HG03108 (cell line): ENCODE data around the gene DDX21.
"Not testable (repeated sequence)": the region's sequence is repeated elsewhere in the genome, so short reads cannot be mapped to it uniquely, and the experiment has no call there.

ENCODE experiments used
- ATAC-seq: cut with Tn5 transposase; IDR thresholded peaks from one replicate; pipeline ENCODE4 v1.9.1; 2021; ENCODE audit warnings: moderate library complexity; ENCODE audit not compliant: unreplicated experiment

DDX21 gene

GRCh38 chr10:68987611-68988010 is 31.6 kb downstream of the DDX21 start:
- ATAC-seq: no peak

DNA sequence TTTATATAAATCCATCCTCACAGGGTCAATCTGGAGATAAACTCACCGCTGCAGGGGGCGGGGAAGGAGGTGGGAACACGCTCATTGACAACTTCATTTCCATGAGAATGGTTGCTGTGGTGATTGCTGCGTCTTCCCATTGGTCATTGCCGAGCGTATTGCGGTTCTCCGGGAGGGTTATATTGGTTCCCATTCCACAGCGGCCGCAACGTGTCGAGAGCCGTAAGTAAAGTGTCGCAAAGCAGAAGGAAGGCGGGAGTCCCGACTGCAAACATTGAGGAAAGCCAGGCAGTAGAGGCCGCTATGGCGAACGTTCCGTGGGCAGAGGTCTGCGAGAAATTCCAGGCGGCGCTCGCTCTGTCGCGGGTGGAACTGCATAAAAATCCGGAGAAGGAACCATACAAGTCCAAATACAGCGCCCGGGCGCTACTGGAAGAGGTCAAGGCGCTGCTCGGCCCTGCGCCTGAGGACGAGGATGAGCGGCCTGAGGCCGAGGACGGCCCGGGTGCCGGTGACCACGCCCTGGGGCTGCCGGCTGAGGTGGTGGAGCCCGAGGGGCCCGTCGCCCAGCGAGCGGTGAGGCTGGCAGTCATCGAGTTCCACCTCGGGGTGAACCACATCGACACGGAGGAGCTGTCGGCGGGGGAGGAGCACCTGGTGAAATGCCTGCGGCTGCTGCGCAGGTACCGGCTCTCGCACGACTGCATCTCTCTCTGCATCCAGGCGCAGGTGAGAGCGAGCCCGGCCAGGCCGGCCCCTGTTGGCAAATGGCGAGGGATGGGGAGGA is 32.8 kb downstream of the DDX21 start, which contains the start of gene KIFBP:
Gene KIFBP, plus strand, starts transcription at position 274 of the 787 bp plus-strand sequence. Its CDS starts 30 bp downstream, at position 304.
- ATAC-seq: peak; percentile 75

DNA sequence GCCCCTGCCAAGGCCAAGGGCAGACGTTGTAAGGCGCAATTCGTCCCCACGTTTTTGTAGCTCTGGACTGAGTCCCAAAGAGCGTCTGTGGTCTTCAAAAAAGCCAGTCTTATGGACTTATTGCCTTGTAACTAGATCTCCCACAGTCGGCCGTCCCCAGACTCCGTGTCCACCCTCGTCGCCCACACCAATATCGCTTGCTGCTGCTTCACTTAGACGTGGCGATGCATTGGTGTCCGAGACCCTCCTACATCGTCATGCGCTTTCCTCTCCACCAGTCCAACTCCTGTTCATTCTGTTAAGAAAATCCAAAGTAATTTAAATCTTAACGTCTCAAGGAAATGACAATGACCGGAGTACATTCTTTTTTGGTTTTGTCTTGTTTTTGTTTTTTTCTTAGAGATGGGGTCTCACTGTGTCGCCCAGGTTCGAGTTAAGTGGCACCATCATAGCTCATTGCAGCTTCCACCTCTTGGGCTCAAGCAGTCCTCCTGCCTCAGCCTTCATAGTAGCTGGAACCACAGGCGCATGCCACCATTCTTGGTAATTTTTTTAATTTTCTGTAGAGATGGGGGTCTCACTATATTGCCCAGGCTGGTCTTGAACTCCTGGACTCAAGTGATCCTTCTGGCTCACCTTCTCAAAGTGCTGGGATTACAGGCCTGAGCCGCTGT is 33.5 kb downstream of the DDX21 start:
- ATAC-seq: no peak

DNA sequence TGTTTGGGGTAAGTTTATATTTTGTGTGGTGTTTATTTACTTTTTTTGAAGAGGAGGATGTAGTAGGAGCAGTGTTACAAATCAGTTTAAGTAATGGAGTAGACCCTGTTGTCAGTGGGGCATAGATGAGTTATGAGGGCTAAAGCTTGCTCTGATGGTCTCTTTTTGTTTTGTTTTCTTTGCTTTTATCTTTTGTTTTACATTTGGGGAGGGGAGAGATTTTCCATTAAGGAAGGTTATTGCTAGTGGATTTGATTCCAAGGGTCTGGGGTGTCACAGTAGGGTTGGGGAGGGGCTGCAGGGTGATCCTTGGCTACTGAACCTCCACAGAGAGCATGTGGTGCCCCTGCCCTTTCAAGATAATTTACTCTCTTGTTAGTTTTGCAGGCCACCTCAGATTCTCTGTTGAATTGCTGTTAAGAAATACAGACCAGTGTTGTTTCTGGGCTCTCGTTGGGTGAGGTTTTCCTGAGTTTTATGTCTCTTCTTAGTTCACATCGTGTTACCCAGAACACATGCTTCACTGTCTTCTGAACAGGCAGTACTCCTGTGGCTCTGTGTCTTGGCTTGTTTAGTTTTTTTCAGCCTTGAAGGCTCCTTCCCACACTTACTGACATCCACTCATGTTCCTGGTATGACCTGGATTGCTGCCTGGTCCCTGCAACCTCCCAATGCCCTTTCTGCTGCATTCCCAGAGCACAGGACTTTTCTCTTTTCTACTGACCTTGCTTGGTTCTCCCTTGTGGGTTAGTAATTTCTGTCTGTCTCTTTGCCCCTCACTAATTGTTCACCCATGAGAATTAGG is 36.9 kb downstream of the DDX21 start:
- ATAC-seq: no peak

DNA sequence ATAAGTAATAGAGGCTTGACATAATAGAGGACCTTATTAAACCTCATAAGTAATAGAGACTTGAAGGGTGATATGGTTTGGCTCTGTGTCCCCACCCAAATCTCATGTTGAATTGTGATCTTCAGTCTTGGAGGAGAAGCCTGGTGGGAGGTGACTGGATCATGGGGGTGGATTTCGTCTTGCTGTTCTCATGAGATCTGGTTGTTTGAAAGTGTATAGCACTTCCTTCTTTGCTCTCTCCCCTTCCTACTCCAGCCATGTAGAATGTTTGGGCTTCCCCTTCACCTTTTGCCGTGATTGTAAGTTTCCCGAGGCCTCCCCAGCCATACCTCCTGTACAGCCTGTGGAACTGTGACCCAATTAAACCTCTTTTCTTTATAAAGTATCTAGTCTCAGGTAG is 41.2 kb downstream of the DDX21 start:
- ATAC-seq: no peak

- no peak for ATAC-seq
These were observed 48.9 kb downstream of the DDX21 start for GRCh38 chr10:69004821-69005220.

GRCh38 chr10:69005704-69006485 is 49.9 kb downstream of the DDX21 start:
- no peak for ATAC-seq

DNA sequence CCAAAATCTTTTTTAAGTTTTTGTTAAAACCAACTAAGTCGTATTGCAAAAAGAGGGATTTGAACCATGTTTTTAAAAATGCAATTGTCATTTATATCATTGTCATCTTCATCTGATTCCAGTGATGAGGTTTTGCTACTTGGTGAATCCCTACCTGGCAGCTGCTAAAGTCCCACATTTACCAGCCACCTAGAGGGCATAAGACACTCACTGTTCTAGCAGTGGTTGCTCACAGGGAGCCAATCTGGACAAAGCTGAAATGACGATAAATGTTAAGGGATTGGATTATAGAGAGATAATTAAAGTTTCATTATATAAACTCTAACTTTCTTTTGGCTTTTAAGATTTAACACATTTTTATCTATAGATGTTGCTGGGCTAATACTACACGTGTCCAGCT is 51.3 kb downstream of the DDX21 start:
- no peak for ATAC-seq

GRCh38 chr10:69009360-69009759 is 53.4 kb downstream of the DDX21 start:
- no peak for ATAC-seq

- no peak for ATAC-seq
These were observed 54.2 kb downstream of the DDX21 start for GRCh38 chr10:69010151-69010640.

GRCh38 chr10:69012778-69013177 is 56.8 kb downstream of the DDX21 start:
- ATAC-seq: not testable (repeated sequence)

DNA sequence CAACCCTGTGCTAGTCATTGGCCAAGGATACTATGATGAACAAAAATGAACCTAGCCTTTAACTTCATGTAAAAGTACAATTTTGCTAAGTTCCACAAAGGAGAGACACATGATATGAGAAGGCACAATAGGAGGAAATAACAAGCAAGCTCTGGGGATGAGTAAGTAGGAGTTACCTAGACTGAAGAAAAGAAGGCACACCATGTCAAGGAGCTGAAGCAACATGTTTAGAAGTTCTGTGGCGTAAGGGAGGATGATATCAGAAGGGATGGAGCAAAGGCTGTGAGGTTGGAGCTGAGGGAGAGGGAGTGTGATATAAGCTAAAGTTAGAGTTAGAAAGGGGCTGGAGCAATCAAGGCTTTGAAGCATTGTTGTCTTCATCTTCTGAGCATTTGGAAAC is 58.2 kb downstream of the DDX21 start:
- no peak for ATAC-seq

DNA sequence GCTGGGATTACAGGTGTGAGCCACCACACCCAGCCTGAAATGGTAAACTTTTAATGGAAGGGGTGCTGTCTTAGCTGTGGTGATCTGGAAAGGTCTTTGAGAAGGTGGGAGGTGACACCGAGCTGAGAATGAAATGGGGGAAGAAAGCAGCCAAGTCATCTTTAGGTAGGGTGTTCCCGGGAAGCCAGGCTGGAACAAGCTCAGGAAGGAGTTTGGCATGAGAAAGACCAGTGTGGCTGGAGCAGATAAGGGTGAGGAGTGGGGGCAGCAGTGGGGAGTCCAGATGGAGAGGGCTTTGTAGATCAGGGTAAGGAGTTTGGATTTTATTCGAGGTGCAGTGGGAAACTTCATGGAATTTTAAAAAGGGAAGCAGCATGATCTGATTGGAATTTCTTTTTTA is 62.6 kb downstream of the DDX21 start:
- ATAC-seq: no peak

DNA sequence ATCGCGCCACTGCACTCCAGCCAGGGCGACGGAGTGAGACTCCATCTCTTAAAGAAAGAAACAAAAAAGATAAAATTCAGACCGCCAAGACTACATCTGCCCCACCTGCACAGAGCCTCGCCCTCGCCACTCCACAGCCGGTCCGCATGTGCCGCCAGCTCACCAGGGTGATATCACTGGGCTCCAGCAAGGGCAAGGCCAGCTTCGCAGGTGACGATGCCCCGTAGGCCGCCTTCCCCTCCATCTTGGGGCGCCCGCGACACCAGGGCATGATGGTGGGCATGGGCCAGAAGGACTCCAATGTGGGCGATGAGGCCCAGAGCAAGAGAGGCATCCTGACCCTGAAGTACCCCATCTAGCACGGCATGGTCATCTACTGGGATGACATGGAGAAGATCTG is 66.6 kb downstream of the DDX21 start:
- no peak for ATAC-seq

GRCh38 chr10:69025370-69025896 is 69.5 kb downstream of the DDX21 start:
- ATAC-seq: no peak

GRCh38 chr10:69033256-69033655 is 77.3 kb downstream of the DDX21 start:
- ATAC-seq: no peak
